Measurements from ENCODE around the gene ACTL10.
"Not testable (repeated sequence)": the region's sequence is repeated elsewhere in the genome, so short reads cannot be mapped to it uniquely, and the experiment has no call there.

The ACTL10 gene

DNA sequence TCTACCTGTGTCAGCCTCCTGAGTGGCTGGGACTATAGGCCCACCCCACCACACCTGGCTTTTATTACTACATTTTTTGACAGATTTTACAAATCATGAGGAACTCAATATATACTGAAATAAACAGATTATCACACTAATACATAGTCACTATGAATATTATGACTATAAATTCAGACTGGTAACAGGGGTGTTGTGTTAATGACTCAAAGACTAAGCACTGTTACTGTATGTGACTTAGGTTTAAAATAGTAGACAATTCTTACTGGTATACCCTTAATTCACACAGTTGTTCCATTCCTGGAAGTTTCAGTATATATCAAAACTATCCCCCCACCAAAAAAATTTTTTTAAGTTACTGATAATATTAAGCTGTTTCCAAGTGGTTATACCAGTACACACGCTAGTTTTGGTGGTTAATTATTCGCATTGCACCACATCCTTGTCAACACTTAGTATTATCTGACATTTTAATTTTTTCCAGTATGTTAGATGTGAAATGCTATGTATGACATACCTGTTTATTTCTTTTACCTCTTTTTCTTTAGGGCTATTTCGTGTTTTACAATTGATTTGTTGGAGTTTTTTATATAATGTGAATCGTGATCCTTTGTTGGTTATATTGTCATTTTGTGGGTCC is 39.0 kb upstream of the ACTL10 start:
- no peak for DNase-seq
- peaks cover 11% of the 10 kb centered on the region for H3K36me3 ChIP-seq (replicated peaks)
- in situ Hi-C loops (cut with HindIII; ENCODE audit: low pct_ligation_motif_present, low sequenced_read_pairs), result no loop called here
- no peaks in the 10 kb centered on the region for H3K27me3 ChIP-seq (replicated peaks)
- no peak overlapping the region for H3K27ac ChIP-seq
- TF ChIP-seq, protein P1, sequence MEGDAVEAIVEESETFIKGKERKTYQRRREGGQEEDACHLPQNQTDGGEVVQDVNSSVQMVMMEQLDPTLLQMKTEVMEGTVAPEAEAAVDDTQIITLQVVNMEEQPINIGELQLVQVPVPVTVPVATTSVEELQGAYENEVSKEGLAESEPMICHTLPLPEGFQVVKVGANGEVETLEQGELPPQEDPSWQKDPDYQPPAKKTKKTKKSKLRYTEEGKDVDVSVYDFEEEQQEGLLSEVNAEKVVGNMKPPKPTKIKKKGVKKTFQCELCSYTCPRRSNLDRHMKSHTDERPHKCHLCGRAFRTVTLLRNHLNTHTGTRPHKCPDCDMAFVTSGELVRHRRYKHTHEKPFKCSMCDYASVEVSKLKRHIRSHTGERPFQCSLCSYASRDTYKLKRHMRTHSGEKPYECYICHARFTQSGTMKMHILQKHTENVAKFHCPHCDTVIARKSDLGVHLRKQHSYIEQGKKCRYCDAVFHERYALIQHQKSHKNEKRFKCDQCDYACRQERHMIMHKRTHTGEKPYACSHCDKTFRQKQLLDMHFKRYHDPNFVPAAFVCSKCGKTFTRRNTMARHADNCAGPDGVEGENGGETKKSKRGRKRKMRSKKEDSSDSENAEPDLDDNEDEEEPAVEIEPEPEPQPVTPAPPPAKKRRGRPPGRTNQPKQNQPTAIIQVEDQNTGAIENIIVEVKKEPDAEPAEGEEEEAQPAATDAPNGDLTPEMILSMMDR (IDR thresholded peaks at IDR 0.05; ENCODE audit: low read depth, low read length, missing control alignments), result no peak
- H3K4me3 ChIP-seq (ENCODE audit: low read depth, low read length), result no peak overlapping the region

DNA sequence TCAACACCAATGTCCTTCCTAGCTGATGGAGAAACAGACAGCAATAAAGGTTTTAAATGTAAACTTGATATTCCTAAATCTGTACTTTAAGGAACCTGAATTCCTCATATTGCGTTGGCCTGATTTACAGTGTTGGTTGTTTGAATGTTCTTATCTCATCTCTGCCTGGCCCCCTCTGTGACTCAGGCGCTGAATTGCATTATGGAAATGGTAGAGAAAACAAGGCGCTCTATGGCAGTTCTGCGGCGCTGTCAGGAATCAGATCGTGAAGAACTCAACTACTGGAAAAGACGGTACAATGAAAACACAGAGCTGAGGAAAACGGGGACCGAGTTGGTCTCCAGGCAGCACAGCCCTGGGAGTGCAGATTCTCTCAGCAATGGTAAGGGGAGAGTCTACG is 37.2 kb upstream of the ACTL10 start:
- no peak overlapping the region for H3K27ac ChIP-seq
- no peak for DNase-seq
- H3K4me3 ChIP-seq (ENCODE audit: low read depth, low read length), result no peak overlapping the region
- peaks cover 11% of the 10 kb centered on the region for H3K36me3 ChIP-seq (replicated peaks)
- in situ Hi-C loops (cut with HindIII; ENCODE audit: low pct_ligation_motif_present, low sequenced_read_pairs), result no loop called here
- H3K27me3 ChIP-seq (replicated peaks), result no peaks in the 10 kb centered on the region
- TF ChIP-seq, protein P1 (IDR thresholded peaks at IDR 0.05; ENCODE audit: low read depth, low read length, missing control alignments), result no peak

DNA sequence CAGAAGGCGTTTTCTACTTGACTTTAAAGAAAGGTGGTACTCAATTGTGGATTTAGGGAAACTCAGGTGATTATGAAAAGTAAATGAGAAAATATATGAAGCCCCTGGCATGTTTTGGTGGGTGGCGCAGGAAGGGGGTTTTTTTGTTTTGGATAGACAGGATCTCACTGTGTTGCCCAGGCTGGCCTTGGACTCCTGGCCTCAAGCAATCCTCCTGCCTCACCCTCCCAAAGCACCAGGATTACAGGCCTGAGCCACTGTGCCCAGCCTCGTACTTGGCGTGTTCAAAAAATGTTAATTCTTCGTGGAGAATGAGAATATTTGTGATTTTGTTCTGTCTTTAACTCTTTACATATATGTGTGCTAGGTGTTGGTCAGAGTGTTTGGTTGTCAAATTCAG is 36.8 kb upstream of the ACTL10 start:
- no peaks in the 10 kb centered on the region for H3K27me3 ChIP-seq (replicated peaks)
- DNase-seq, result no peak
- in situ Hi-C loops (cut with HindIII; ENCODE audit: low pct_ligation_motif_present, low sequenced_read_pairs), result no loop called here
- H3K27ac ChIP-seq, result no peak overlapping the region
- TF ChIP-seq, protein P1 (IDR thresholded peaks at IDR 0.05; ENCODE audit: low read depth, low read length, missing control alignments), result no peak
- peaks cover 8% of the 10 kb centered on the region for H3K36me3 ChIP-seq (replicated peaks)
- no peak overlapping the region for H3K4me3 ChIP-seq (ENCODE audit: low read depth, low read length)

DNA sequence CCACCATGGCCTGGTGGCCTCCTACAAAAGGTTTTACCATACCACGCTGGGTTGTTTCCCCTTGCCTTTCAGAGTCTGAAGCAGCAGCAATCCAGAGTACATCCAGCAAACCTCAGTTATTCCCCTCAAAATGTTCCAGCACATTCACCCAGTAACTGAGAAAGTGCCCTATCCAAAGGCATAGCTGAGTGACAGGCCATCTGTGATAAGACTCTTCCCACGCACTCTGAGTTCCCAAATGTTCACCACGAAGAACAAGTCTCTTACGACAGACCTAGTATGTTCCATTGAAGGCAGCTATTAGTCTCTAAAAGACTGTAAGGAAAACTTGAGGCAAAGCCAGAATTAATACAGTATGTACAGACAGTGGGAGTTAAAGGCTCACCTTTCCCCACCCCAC is 36.2 kb upstream of the ACTL10 start:
- Histone ChIP-seq H3K27me3 (replicated peaks) (no peaks in the 10 kb centered on the region), H3K36me3 (replicated peaks) (peaks cover 8% of the 10 kb centered on the region), H3K27ac (no peak overlapping the region), H3K4me3 (ENCODE audit: low read depth, low read length) (no peak overlapping the region)
- DNase-seq, result no peak
- in situ Hi-C loops (cut with HindIII; ENCODE audit: low pct_ligation_motif_present, low sequenced_read_pairs), result no loop called here
- TF ChIP-seq, protein P1 (IDR thresholded peaks at IDR 0.05; ENCODE audit: low read depth, low read length, missing control alignments), result no peak

DNA sequence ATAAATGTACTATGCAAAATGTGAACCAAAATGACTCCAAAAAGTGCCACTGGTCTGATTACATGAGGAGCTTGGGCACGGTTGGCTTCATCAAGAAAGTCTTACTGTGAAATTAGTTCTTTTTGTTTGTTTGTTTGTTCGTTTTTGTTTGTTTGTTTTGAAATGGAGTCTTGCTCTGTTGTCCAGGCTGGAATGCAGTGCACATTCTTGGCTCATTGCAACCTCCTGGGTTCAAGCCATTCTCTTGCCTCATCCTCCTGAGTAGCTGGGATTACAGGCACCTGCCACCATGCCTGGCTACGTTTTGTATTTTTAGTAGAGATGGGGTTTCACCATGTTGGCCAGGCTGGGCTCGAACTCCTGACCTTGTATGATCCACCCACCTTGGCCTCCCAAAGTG is 34.8 kb upstream of the ACTL10 start:
- H3K27me3 ChIP-seq (replicated peaks); in situ Hi-C loops (cut with HindIII; ENCODE audit: low pct_ligation_motif_present, low sequenced_read_pairs); H3K4me3 ChIP-seq (ENCODE audit: low read depth, low read length); DNase-seq; H3K27ac ChIP-seq: not testable (repeated sequence)
- peaks cover 12% of the 10 kb centered on the region for H3K36me3 ChIP-seq (replicated peaks)

DNA sequence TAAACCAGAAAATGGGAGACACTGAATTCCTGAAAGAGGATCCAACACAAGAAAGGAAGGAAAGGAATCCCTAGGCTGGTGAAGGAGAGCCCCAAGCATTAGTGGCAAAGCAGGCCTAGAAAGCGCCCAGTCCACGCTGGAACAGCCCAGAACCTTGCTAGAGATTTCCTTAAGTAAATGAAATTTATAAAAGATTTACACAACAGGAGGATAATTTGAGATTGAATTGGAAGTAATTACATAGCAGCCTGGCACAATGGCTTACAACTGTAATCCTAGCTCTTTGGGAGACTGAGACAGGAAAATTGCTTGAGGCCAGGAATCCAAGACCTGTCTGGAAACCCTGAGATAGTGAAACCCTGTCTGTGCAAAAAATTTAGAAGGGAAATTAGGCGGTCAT is 31.4 kb upstream of the ACTL10 start:
- no peak overlapping the region for H3K4me3 ChIP-seq (ENCODE audit: low read depth, low read length)
- H3K27me3 ChIP-seq (replicated peaks), result no peaks in the 10 kb centered on the region
- DNase-seq, result no peak
- TF ChIP-seq, protein P1 (IDR thresholded peaks at IDR 0.05; ENCODE audit: low read depth, low read length, missing control alignments), result no peak
- in situ Hi-C loops (cut with HindIII; ENCODE audit: low pct_ligation_motif_present, low sequenced_read_pairs), result no loop called here
- peaks cover 10% of the 10 kb centered on the region for H3K36me3 ChIP-seq (replicated peaks)
- H3K27ac ChIP-seq, result no peak overlapping the region
